Adipocyte (in vitro differentiated cells): ENCODE results near the gene TCAF1.

Source experiments
- DNase-seq: peaks from one replicate; pipeline ENCODE4 v3.0.0-alpha.2; 2015; ENCODE audit warnings: low read depth
- H3K27me3 ChIP-seq: replicated peaks from 2 replicates; pipeline ENCODE4 v1.7.0; 2013; ENCODE audit warnings: mild to moderate bottlenecking, low read length, moderate library complexity; ENCODE audit not compliant: control insufficient read depth, insufficient read depth
- H3K36me3 ChIP-seq: 2 replicates; pipeline ENCODE4 v1.7.0; 2013; ENCODE audit warnings: low read length, mild to moderate bottlenecking, moderate library complexity; ENCODE audit not compliant: control insufficient read depth, insufficient read depth, severe bottlenecking
- H3K4me1 ChIP-seq: 2 replicates; pipeline ENCODE4 v1.7.0; 2013; ENCODE audit warnings: mild to moderate bottlenecking, low read length, moderate library complexity; ENCODE audit not compliant: control insufficient read depth, insufficient read depth
- H3K4me3 ChIP-seq: 2 replicates; pipeline ENCODE4 v1.7.0; 2013; ENCODE audit warnings: mild to moderate bottlenecking, low read length, moderate library complexity
- H3K9ac ChIP-seq: 2 replicates; pipeline ENCODE4 v1.7.0; 2013; ENCODE audit warnings: mild to moderate bottlenecking, low read length, moderate library complexity
- H3K9me3 ChIP-seq: 2 replicates; pipeline ENCODE4 v1.7.0; 2013; ENCODE audit warnings: mild to moderate bottlenecking, low read length, moderate library complexity; ENCODE audit not compliant: control insufficient read depth

Gene TCAF1

GRCh38 chr7:143914938-143915652 lies 13.1 kb upstream of the TCAF1 start:
- H3K36me3 ChIP-seq, result no peaks in the 10 kb centered on the region
- H3K4me1 ChIP-seq, result peaks cover 11% of the 10 kb centered on the region
- no peak overlapping the region for H3K9ac ChIP-seq
- no peaks in the 10 kb centered on the region for H3K27me3 ChIP-seq
- no peak overlapping the region for H3K4me3 ChIP-seq
- DNase-seq, result no peak
- H3K9me3 ChIP-seq, result no peaks in the 10 kb centered on the region

GRCh38 chr7:143913945-143914615 lies 12.1 kb upstream of the TCAF1 start:
- Histone ChIP-seq H3K4me1 (peaks cover 19% of the 10 kb centered on the region), H3K9ac (no peak overlapping the region), H3K9me3 (no peaks in the 10 kb centered on the region), H3K36me3 (no peaks in the 10 kb centered on the region), H3K4me3 (no peak overlapping the region), H3K27me3 (no peaks in the 10 kb centered on the region)
- DNase-seq, result no peak

- Histone ChIP-seq H3K9ac (peak overlapping the region; percentile 46), H3K27me3 (no peaks in the 10 kb centered on the region), H3K4me3 (peak overlapping the region; percentile 45), H3K9me3 (no peaks in the 10 kb centered on the region), H3K4me1 (peaks cover 27% of the 10 kb centered on the region), H3K36me3 (no peaks in the 10 kb centered on the region)
- DNase-seq, result peak; percentile 40
Measured at GRCh38 chr7:143910473-143911248, 8.7 kb upstream of the TCAF1 start.

GRCh38 chr7:143909863-143910262 lies 7.9 kb upstream of the TCAF1 start:
- Histone ChIP-seq H3K9ac (peak overlapping the region; percentile 46), H3K27me3 (no peaks in the 10 kb centered on the region), H3K4me1 (peaks cover 33% of the 10 kb centered on the region), H3K9me3 (no peaks in the 10 kb centered on the region), H3K4me3 (peak overlapping the region; percentile 45), H3K36me3 (no peaks in the 10 kb centered on the region)
- peak; percentile 41 for DNase-seq

GRCh38 chr7:143908120-143908519 lies 6.1 kb upstream of the TCAF1 start:
- Histone ChIP-seq H3K4me3 (no peak overlapping the region), H3K9ac (no peak overlapping the region), H3K9me3 (no peaks in the 10 kb centered on the region), H3K36me3 (no peaks in the 10 kb centered on the region), H3K27me3 (no peaks in the 10 kb centered on the region), H3K4me1 (peaks cover 33% of the 10 kb centered on the region)
- DNase-seq, result no peak

GRCh38 chr7:143906895-143907294 lies 4.9 kb upstream of the TCAF1 start:
- H3K4me1 ChIP-seq, result peaks cover 33% of the 10 kb centered on the region
- H3K36me3 ChIP-seq, result no peaks in the 10 kb centered on the region
- no peak overlapping the region for H3K9ac ChIP-seq
- DNase-seq, result no peak
- no peak overlapping the region for H3K4me3 ChIP-seq
- no peaks in the 10 kb centered on the region for H3K27me3 ChIP-seq
- H3K9me3 ChIP-seq, result no peaks in the 10 kb centered on the region

- DNase-seq, result no peak
- H3K4me1 ChIP-seq, result peaks cover 33% of the 10 kb centered on the region
- no peaks in the 10 kb centered on the region for H3K9me3 ChIP-seq
- no peaks in the 10 kb centered on the region for H3K27me3 ChIP-seq
- H3K36me3 ChIP-seq, result no peaks in the 10 kb centered on the region
- no peak overlapping the region for H3K4me3 ChIP-seq
- H3K9ac ChIP-seq, result no peak overlapping the region
Measured at GRCh38 chr7:143906151-143906550, 4.2 kb upstream of the TCAF1 start.

GRCh38 chr7:143905509-143905908 lies 3.5 kb upstream of the TCAF1 start:
- Histone ChIP-seq H3K4me1 (peaks cover 32% of the 10 kb centered on the region), H3K9me3 (no peaks in the 10 kb centered on the region), H3K27me3 (no peaks in the 10 kb centered on the region), H3K4me3 (no peak overlapping the region), H3K36me3 (no peaks in the 10 kb centered on the region), H3K9ac (no peak overlapping the region)
- DNase-seq, result no peak

- no peak for DNase-seq
- Histone ChIP-seq H3K27me3 (no peaks in the 10 kb centered on the region), H3K36me3 (no peaks in the 10 kb centered on the region), H3K9me3 (no peaks in the 10 kb centered on the region), H3K4me1 (peaks cover 22% of the 10 kb centered on the region), H3K4me3 (peak overlapping the region; percentile 95), H3K9ac (peak overlapping the region; percentile 93)
Measured at GRCh38 chr7:143902332-143902899, 440 bp upstream of the TCAF1 start.

GRCh38 chr7:143901332-143901667 lies 676 bp downstream of the TCAF1 start:
- DNase-seq, result peak; percentile 76
- no peaks in the 10 kb centered on the region for H3K27me3 ChIP-seq
- peak overlapping the region; percentile 95 for H3K4me3 ChIP-seq
- H3K36me3 ChIP-seq, result no peaks in the 10 kb centered on the region
- H3K9me3 ChIP-seq, result no peaks in the 10 kb centered on the region
- peak overlapping the region; percentile 93 for H3K9ac ChIP-seq
- peaks cover 22% of the 10 kb centered on the region for H3K4me1 ChIP-seq

GRCh38 chr7:143900230-143900766 lies 1.7 kb downstream of the TCAF1 start:
- Histone ChIP-seq H3K36me3 (no peaks in the 10 kb centered on the region), H3K9me3 (no peaks in the 10 kb centered on the region), H3K27me3 (no peaks in the 10 kb centered on the region), H3K4me1 (peaks cover 19% of the 10 kb centered on the region), H3K4me3 (peak overlapping the region; percentile 95), H3K9ac (no peak overlapping the region)
- peak; percentile 44 for DNase-seq
